MM.1S (cell line): ENCODE results near the gene DEAF1.

Experiments
- EZH2 ChIP-seq: fragments of 300-600 bp; sonication (generic); optimal IDR thresholded peaks from 2 replicates; pipeline ENCODE3; 2017; ENCODE audit warnings: low read depth, mild to moderate bottlenecking, antibody characterized with exemption, low read length, mixed read lengths
- EZH2phosphoT487 ChIP-seq: fragments of 300-600 bp; sonication (generic); IDR thresholded peaks from 2 replicates; pipeline ENCODE4 v1.6.1; 2018; ENCODE audit warnings: antibody characterized with exemption, low read length
- TF ChIP-seq, protein P1 (sequence below): fragments of 300-600 bp; sonication (generic); IDR thresholded peaks from 2 replicates; pipeline ENCODE4 v1.5.1; 2016; ENCODE audit warnings: antibody characterized with exemption, low read length, mixed read lengths

DNA sequence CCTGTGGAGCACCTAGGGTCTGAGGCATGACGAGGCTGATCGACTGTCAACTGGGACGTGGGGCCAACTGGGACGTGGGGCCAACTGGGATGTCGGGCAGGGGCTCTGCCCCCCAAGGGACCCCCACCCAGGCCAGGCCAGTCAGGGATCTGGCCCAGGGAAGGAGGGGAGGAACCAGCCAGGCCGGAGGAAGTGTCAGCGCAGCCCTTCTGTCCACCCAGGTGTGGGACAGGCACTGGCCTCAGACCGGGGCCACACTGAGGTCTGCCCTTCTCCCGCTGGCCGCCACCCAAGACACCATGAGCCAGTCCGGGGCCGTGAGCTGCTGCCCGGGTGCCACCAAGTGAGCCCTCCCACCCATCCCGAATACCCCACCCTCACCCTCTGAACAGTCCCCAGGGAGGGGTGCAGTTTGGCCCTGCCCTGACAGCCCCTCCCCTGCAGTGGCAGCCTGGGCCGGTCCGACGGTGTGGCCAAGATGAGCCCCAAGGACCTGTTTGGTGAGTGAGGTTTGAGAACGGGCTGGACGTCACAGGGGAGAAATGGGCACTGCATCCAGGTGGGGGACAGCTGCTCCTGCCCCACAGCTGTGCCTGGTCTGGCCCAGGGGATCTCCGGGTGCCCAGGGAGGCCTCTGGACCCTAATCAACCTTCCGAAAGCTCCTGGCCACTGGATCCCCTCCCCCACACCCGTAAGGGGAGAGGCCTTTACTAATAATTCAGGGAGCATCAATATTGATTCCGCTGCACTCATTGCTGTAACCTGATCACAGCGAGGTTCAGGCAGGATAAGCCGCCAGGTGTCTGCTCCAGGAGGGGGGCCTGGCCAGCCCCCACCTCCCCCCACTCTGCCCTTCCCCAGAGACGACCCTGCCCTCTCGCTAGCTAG, 14.3 kb upstream of the DEAF1 start:
- TF ChIP-seq, protein P1, sequence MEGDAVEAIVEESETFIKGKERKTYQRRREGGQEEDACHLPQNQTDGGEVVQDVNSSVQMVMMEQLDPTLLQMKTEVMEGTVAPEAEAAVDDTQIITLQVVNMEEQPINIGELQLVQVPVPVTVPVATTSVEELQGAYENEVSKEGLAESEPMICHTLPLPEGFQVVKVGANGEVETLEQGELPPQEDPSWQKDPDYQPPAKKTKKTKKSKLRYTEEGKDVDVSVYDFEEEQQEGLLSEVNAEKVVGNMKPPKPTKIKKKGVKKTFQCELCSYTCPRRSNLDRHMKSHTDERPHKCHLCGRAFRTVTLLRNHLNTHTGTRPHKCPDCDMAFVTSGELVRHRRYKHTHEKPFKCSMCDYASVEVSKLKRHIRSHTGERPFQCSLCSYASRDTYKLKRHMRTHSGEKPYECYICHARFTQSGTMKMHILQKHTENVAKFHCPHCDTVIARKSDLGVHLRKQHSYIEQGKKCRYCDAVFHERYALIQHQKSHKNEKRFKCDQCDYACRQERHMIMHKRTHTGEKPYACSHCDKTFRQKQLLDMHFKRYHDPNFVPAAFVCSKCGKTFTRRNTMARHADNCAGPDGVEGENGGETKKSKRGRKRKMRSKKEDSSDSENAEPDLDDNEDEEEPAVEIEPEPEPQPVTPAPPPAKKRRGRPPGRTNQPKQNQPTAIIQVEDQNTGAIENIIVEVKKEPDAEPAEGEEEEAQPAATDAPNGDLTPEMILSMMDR = no peak
- TF ChIP-seq EZH2phosphoT487 = no peak
- no peak for TF ChIP-seq EZH2
